ENCODE data around the gene EFCAB12. TPM values are rescaled to one million over a fixed set of nuclear protein-coding genes. Genes with fewer than 3 reads are reported as not detected.
A peak's percentile ranks its signal among the peaks of the same experiment; 100 is the strongest.

Gene EFCAB12
- total and polyA plus RNA-seq, 2 donors (not counting 3 experiments of a cell fraction or from before 2014, with no cell fraction given): 0.15 to 0.49 TPM

DNA sequence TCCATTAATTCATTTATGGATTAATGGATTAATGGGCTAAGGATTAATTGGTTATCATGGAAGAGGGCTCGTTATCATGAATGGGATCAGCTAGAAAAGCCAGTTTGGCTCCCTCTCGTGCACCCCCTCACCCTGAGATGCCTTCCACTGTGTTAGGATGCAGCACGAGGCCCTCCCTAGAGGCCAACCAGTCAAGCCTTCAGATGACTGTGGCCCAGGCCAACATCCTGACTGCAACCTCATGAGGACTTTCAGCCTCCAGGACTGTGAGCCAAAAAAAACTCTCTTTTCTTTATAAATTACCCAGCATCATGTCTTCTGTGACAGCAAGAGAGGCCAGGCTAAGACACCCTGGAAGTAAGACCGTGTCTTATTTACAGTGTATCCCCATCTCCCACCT, 9.0 kb downstream of the EFCAB12 start:
- POLR2A ChIA-PET: no interaction called here

More for the DNA sequence above, 9.0 kb downstream of the EFCAB12 start:
- H2AFZ ChIP-seq (ENCODE audit: low read depth, low read length): no peak overlapping the region
- no peak overlapping the region for H3K9ac ChIP-seq (replicated peaks; ENCODE audit: extremely low read depth, insufficient read depth, low read length)
- H3K4me3 ChIP-seq (replicated peaks in 1 of 3; ENCODE audit: insufficient read depth in 1 of 3, low read depth in 1 of 3, low read length in 3 of 3): no peak overlapping the region
- intact Hi-C loops (cut with micrococcal nuclease) (no loop called here), dilution Hi-C loops (cut with MboI; ENCODE audit: extremely low pct_ligation_motif_present, low sequenced_read_pairs) (no loop called here)
- no peaks in the 10 kb centered on the region for H3K9me3 ChIP-seq (replicated peaks; ENCODE audit: control insufficient read depth, insufficient read depth, low read length)
- no peaks in the 10 kb centered on the region for H3K36me3 ChIP-seq (ENCODE audit: control insufficient read depth in 2 of 2, extremely low read depth in 1 of 2, insufficient read depth in 2 of 2, low read length in 2 of 2)
- no peak overlapping the region for H3K27ac ChIP-seq (ENCODE audit: insufficient read depth, low read depth, low read length)
- DNase-seq (ENCODE audit: low read depth, low spot score): no peak
- TF ChIP-seq FOS (IDR thresholded peaks at IDR 0.05; ENCODE audit: borderline replicate concordance, insufficient read depth, low read length): no peak
- TF ChIP-seq GATA2 (IDR thresholded peaks at IDR 0.05; ENCODE audit: insufficient read depth, insufficient read length, low read depth, low read length): no peak
- TF ChIP-seq, protein P1, sequence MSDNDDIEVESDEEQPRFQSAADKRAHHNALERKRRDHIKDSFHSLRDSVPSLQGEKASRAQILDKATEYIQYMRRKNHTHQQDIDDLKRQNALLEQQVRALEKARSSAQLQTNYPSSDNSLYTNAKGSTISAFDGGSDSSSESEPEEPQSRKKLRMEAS (IDR thresholded peaks at IDR 0.05; ENCODE audit: insufficient read depth, insufficient read length): no peak
- no peak for TF ChIP-seq JUN (IDR thresholded peaks at IDR 0.05; ENCODE audit: borderline replicate concordance, insufficient read depth, insufficient read length, low read depth)
- no peak for TF ChIP-seq POLR2AphosphoS5 (IDR thresholded peaks at IDR 0.05; ENCODE audit: insufficient read depth, low read depth, low read length)
- TF ChIP-seq, protein P2, sequence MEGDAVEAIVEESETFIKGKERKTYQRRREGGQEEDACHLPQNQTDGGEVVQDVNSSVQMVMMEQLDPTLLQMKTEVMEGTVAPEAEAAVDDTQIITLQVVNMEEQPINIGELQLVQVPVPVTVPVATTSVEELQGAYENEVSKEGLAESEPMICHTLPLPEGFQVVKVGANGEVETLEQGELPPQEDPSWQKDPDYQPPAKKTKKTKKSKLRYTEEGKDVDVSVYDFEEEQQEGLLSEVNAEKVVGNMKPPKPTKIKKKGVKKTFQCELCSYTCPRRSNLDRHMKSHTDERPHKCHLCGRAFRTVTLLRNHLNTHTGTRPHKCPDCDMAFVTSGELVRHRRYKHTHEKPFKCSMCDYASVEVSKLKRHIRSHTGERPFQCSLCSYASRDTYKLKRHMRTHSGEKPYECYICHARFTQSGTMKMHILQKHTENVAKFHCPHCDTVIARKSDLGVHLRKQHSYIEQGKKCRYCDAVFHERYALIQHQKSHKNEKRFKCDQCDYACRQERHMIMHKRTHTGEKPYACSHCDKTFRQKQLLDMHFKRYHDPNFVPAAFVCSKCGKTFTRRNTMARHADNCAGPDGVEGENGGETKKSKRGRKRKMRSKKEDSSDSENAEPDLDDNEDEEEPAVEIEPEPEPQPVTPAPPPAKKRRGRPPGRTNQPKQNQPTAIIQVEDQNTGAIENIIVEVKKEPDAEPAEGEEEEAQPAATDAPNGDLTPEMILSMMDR (IDR thresholded peaks at IDR 0.05; ENCODE audit: extremely low read depth in 1 of 2, insufficient read depth in 1 of 2, low read depth in 1 of 2, low read length in 2 of 2): no peak
- TF ChIP-seq MYC (IDR thresholded peaks at IDR 0.05; ENCODE audit: low read depth, low read length): no peak
- no peak for TF ChIP-seq EZH2 (IDR thresholded peaks at IDR 0.05; ENCODE audit: borderline replicate concordance, low read depth, low read length, severe bottlenecking)
- peaks cover 6% of the 10 kb centered on the region for H3K4me1 ChIP-seq (ENCODE audit: control insufficient read depth, extremely low read depth, insufficient read depth, low read length)
- H3K9me1 ChIP-seq (replicated peaks; ENCODE audit: control insufficient read depth, extremely low read depth, insufficient read depth, low read length): no peaks in the 10 kb centered on the region
- BruUV-seq (replicated peaks): no TSS peak
- no peak overlapping the region for H3K4me2 ChIP-seq (ENCODE audit: insufficient read depth, low read length)
- FAIRE-seq: peak; percentile 40
- H4K20me1 ChIP-seq (replicated peaks; ENCODE audit: control insufficient read depth, extremely low read depth, insufficient read depth, low read length): no peaks in the 10 kb centered on the region
- CTCF ChIA-PET: no interaction called here
- no peaks in the 10 kb centered on the region for H3K27me3 ChIP-seq (ENCODE audit: control insufficient read depth in 2 of 2, insufficient read depth in 2 of 2, low read length in 2 of 2)
- H3K79me2 ChIP-seq (ENCODE audit: control insufficient read depth, insufficient read depth, low read length): no peaks in the 10 kb centered on the region

Measured in endothelial cell of umbilical vein (primary cell).